Mesenchymal stem cell (in vitro differentiated cells and primary cell): ENCODE measurements around the gene ANXA4.

Experiments used
- DNase-seq: peaks from one replicate; pipeline ENCODE4 v3.0.0-alpha.2; 2013
- H2AFZ ChIP-seq: one replicate; pipeline ENCODE4 v1.6.1; 2013; ENCODE audit warnings: low read depth, mild to moderate bottlenecking, control low read depth, inconsistent platforms, low read length, moderate library complexity
- H2AK5ac ChIP-seq: 2 replicates; pipeline ENCODE4 v1.6.1; 2013; ENCODE audit warnings: low read length, moderate library complexity, mild to moderate bottlenecking, inconsistent platforms; ENCODE audit not compliant: severe bottlenecking
- H2BK120ac ChIP-seq: one replicate; pipeline ENCODE4 v1.6.1; 2013; ENCODE audit warnings: low read depth, mild to moderate bottlenecking, inconsistent platforms, low read length, moderate library complexity
- H2BK12ac ChIP-seq, 2 experiments: one replicate each; pipeline ENCODE4 v1.6.1; 2013; ENCODE audit warnings: inconsistent platforms in 2 of 2, low read length in 2 of 2, mild to moderate bottlenecking in 2 of 2, moderate library complexity in 2 of 2, control low read depth in 1 of 2
- H2BK15ac ChIP-seq: one replicate; pipeline ENCODE4 v1.6.1; 2013; ENCODE audit warnings: mild to moderate bottlenecking, low read depth, inconsistent platforms; ENCODE audit not compliant: poor library complexity, severe bottlenecking
- H2BK5ac ChIP-seq: 2 replicates; pipeline ENCODE4 v1.6.1; 2013; ENCODE audit warnings: low read depth, mild to moderate bottlenecking, low read length, control low read depth, inconsistent platforms; ENCODE audit not compliant: poor library complexity, severe bottlenecking
- H3K14ac ChIP-seq, 2 experiments: one replicate each; pipeline ENCODE4 v1.6.1; 2013; ENCODE audit warnings: inconsistent platforms in 2 of 2, low read length in 2 of 2, control low read depth in 1 of 2, mild to moderate bottlenecking in 1 of 2, moderate library complexity in 1 of 2
- H3K18ac ChIP-seq, 2 experiments: one replicate each; pipeline ENCODE4 v1.6.1; 2013; ENCODE audit warnings: inconsistent platforms in 2 of 2, low read length in 2 of 2, control low read depth in 1 of 2, low read depth in 1 of 2, mild to moderate bottlenecking in 1 of 2
- H3K23ac ChIP-seq, 2 experiments: one replicate each; pipeline ENCODE4 v1.6.1; 2013; ENCODE audit warnings: inconsistent platforms in 2 of 2, low read length in 2 of 2, mild to moderate bottlenecking in 2 of 2, moderate library complexity in 2 of 2, control low read depth in 1 of 2
- H3K27ac ChIP-seq: 2 replicates; pipeline ENCODE4 v1.5.1; 2013; ENCODE audit warnings: mild to moderate bottlenecking, moderate library complexity, low read length, control low read depth, inconsistent platforms; ENCODE audit not compliant: poor library complexity, severe bottlenecking
- H3K27me3 ChIP-seq, 2 experiments: 2 replicates each; pipeline versions ENCODE4 v1.6.1 to v1.7.0; 2013; ENCODE audit warnings: low read length in 2 of 2, mild to moderate bottlenecking in 2 of 2, moderate library complexity in 2 of 2, control low read depth in 1 of 2, inconsistent platforms in 1 of 2; ENCODE audit not compliant: control insufficient read depth in 1 of 2, insufficient read depth in 1 of 2
- H3K36me3 ChIP-seq, 2 experiments: 2 replicates each; pipeline versions ENCODE4 v1.6.1 to v1.7.0; 2013; ENCODE audit warnings: low read length in 2 of 2, control low read depth in 1 of 2, inconsistent platforms in 1 of 2, low read depth in 1 of 2, mild to moderate bottlenecking in 1 of 2; ENCODE audit not compliant: insufficient read depth in 2 of 2, control insufficient read depth in 1 of 2
- H3K4ac ChIP-seq, 2 experiments: one replicate each; pipeline ENCODE4 v1.6.1; 2013; ENCODE audit warnings: inconsistent platforms in 2 of 2, low read length in 2 of 2, mild to moderate bottlenecking in 2 of 2, moderate library complexity in 2 of 2, control low read depth in 1 of 2, low read depth in 1 of 2
- H3K4me1 ChIP-seq: 2 replicates; pipeline ENCODE4 v1.6.1; 2013; ENCODE audit warnings: low read depth, low read length, control low read depth; ENCODE audit not compliant: control insufficient read depth, insufficient read depth
- H3K4me2 ChIP-seq: 2 replicates; pipeline ENCODE4 v1.6.1; 2013; ENCODE audit warnings: low read length, mild to moderate bottlenecking, inconsistent platforms; ENCODE audit not compliant: poor library complexity, severe bottlenecking
- H3K4me3 ChIP-seq, 2 experiments: 2 replicates each; pipeline versions ENCODE4 v1.5.1 to v1.7.0; 2013; ENCODE audit warnings: low read length in 2 of 2, mild to moderate bottlenecking in 2 of 2, control low read depth in 1 of 2, low read depth in 1 of 2; ENCODE audit not compliant: insufficient read depth in 1 of 2
- H3K79me1 ChIP-seq: replicated peaks from 2 replicates; pipeline ENCODE4 v1.6.1; 2013; ENCODE audit warnings: mild to moderate bottlenecking, control low read depth, low read length, inconsistent platforms; ENCODE audit not compliant: poor library complexity, severe bottlenecking
- H3K9ac ChIP-seq: 2 replicates; pipeline ENCODE4 v1.7.0; 2013; ENCODE audit warnings: mild to moderate bottlenecking, low read length, moderate library complexity
- H3K9me3 ChIP-seq: 2 replicates; pipeline ENCODE4 v1.7.0; 2013; ENCODE audit warnings: mild to moderate bottlenecking, low read length; ENCODE audit not compliant: control insufficient read depth
- H4K8ac ChIP-seq: one replicate; pipeline ENCODE4 v1.6.1; 2013; ENCODE audit warnings: inconsistent platforms, mild to moderate bottlenecking, low read length, moderate library complexity
- H4K91ac ChIP-seq: one replicate; pipeline ENCODE4 v1.6.1; 2013; ENCODE audit warnings: mild to moderate bottlenecking, low read length, inconsistent platforms
- WGBS: methylation state at CpG from one replicate; pipeline ENCODE4 v1.1.7; 2013; ENCODE audit warnings: mixed read lengths; 5-methylcytosine and 5-hydroxymethylcytosine counted together

ANXA4 gene

GRCh38 chr2:69770193-69770702, 28.3 kb downstream of the ANXA4 start:
- Histone ChIP-seq H3K9me3 (no peaks in the 10 kb centered on the region), H2BK15ac (no peak overlapping the region), H3K27ac (peak overlapping the region; percentile 61), H3K36me3 (peaks cover 6 to 19% of the 10 kb centered on the region in 2 experiments), H3K4me3 (peak overlapping the region in 1 of 2 experiments; percentile 55), H3K4me1 (peaks cover 25% of the 10 kb centered on the region), H3K14ac (no peak overlapping the region), H2BK12ac (peak overlapping the region in 1 of 2 experiments; percentile 98), H3K18ac (peak overlapping the region in 1 of 2 experiments; percentile 77), H2AK5ac (peak overlapping the region; percentile 35), H3K79me1 (peaks cover 12% of the 10 kb centered on the region), H3K27me3 (no peaks in the 10 kb centered on the region), H3K23ac (no peak overlapping the region), H2BK120ac (no peak overlapping the region), H2BK5ac (no peak overlapping the region), H3K9ac (peak overlapping the region; percentile 85), H4K91ac (no peak overlapping the region), H3K4me2 (peak overlapping the region; percentile 13), H3K4ac (no peak overlapping the region), H4K8ac (no peak overlapping the region), H2AFZ (no peak overlapping the region)
- WGBS = 53% methylated on average over 3 of the region's 5 CpGs
- peak; percentile 85 for DNase-seq

DNA sequence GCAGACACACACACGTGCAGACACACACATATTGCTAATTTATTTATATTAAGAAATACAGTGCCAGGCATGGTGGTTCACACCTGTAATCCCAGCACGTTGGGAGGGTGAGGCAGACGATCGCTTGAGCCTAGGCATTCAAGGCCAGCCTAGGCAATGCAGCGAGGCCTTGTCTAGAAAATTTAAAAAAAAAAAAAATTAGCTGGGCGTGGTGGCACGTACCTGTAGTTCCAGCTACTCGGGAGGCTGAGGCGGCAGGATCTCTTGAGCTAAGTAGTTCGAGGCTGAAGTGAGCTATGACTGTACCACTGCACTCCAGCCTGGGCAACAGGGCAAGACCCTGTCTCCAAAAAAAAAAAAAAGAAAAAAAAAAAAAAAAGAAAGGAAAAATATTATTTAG, 28.8 kb downstream of the ANXA4 start:
- Histone ChIP-seq H3K4ac (peak overlapping the region in 1 of 2 experiments; percentile 50), H2AK5ac (peak overlapping the region; percentile 35), H3K4me2 (no peak overlapping the region), H3K36me3 (peaks cover 3 to 19% of the 10 kb centered on the region in 2 experiments), H3K79me1 (peaks cover 12% of the 10 kb centered on the region), H3K27me3 (no peaks in the 10 kb centered on the region), H3K9me3 (no peaks in the 10 kb centered on the region), H4K91ac (no peak overlapping the region), H3K9ac (peak overlapping the region; percentile 55), H2BK12ac (peak overlapping the region in 1 of 2 experiments; percentile 98), H3K4me1 (peaks cover 23% of the 10 kb centered on the region), H3K18ac (peak overlapping the region in 1 of 2 experiments; percentile 77), H3K27ac (peak overlapping the region; percentile 61), H2BK120ac (peak overlapping the region; percentile 42), H2BK5ac (no peak overlapping the region), H3K23ac (no peak overlapping the region), H2AFZ (no peak overlapping the region), H3K4me3 (no peak overlapping the region), H3K14ac (no peak overlapping the region), H4K8ac (no peak overlapping the region), H2BK15ac (no peak overlapping the region)
- 98% methylated on average over 8 of the region's 10 CpGs for WGBS
- DNase-seq = no peak

- Histone ChIP-seq H2AFZ (no peak overlapping the region), H3K27me3 (no peaks in the 10 kb centered on the region), H3K4me1 (peaks cover 22% of the 10 kb centered on the region), H3K79me1 (peaks cover 14% of the 10 kb centered on the region), H3K36me3 (peaks cover 0 to 19% of the 10 kb centered on the region in 2 experiments), H3K18ac (no peak overlapping the region), H3K4me3 (no peak overlapping the region), H2BK15ac (no peak overlapping the region), H3K23ac (no peak overlapping the region), H3K9ac (peak overlapping the region; percentile 13), H3K27ac (no peak overlapping the region), H4K91ac (no peak overlapping the region), H3K9me3 (no peaks in the 10 kb centered on the region), H3K14ac (no peak overlapping the region), H2AK5ac (peak overlapping the region; percentile 59), H2BK5ac (no peak overlapping the region), H3K4ac (no peak overlapping the region), H3K4me2 (no peak overlapping the region), H2BK120ac (no peak overlapping the region), H4K8ac (no peak overlapping the region), H2BK12ac (peak overlapping the region in 1 of 2 experiments; percentile 66)
- WGBS = 100% methylated on average over 1 of the region's 1 CpG
- no peak for DNase-seq
Observed at GRCh38 chr2:69771461-69771860, 29.5 kb downstream of the ANXA4 start.

- H3K4ac ChIP-seq = no peak overlapping the region
- H3K23ac ChIP-seq = no peak overlapping the region
- H2BK120ac ChIP-seq = no peak overlapping the region
- H3K4me2 ChIP-seq = no peak overlapping the region
- no peaks in the 10 kb centered on the region for H3K27me3 ChIP-seq
- H2BK5ac ChIP-seq = no peak overlapping the region
- H2BK12ac ChIP-seq = no peak overlapping the region
- H2BK15ac ChIP-seq = no peak overlapping the region
- no peak overlapping the region for H2AK5ac ChIP-seq
- H3K14ac ChIP-seq = no peak overlapping the region
- no peak overlapping the region for H2AFZ ChIP-seq
- H4K91ac ChIP-seq = no peak overlapping the region
- no peak overlapping the region for H3K18ac ChIP-seq
- H3K9ac ChIP-seq = peak overlapping the region; percentile 64
- peaks cover 5 to 20% of the 10 kb centered on the region in 2 experiments for H3K36me3 ChIP-seq
- no peaks in the 10 kb centered on the region for H3K9me3 ChIP-seq
- DNase-seq = peak; percentile 69
- peaks cover 23% of the 10 kb centered on the region for H3K79me1 ChIP-seq
- H3K4me1 ChIP-seq = peaks cover 17% of the 10 kb centered on the region
- H4K8ac ChIP-seq = no peak overlapping the region
- no peak overlapping the region for H3K27ac ChIP-seq
- H3K4me3 ChIP-seq = no peak overlapping the region
Observed at GRCh38 chr2:69773206-69773605, 31.3 kb downstream of the ANXA4 start.
